HEK293 (cell line): Measurements from ENCODE around the gene USP6NL.

Experiments used
- CTCF ChIA-PET: fragments of 350-600 bp; formaldehyde crosslinking; extraction: SDS; loops from one replicate; lab custom pipeline; 2021; ENCODE audit warnings: antibody characterized with exemption; lab: Yijun Ruan, JAX
- POLR2A ChIA-PET: fragments of 300-600 bp; formaldehyde crosslinking; extraction: SDS; loops from one replicate; lab custom pipeline; 2020; ENCODE audit warnings: antibody characterized with exemption, inconsistent platforms; lab: Yijun Ruan, JAX
- H3K27ac ChIP-seq: fragments of 200-500 bp; sonication (Bioruptor generic); 2 replicates; pipeline ENCODE4 v1.5.1; 2014; ENCODE audit warnings: low read depth, low read length, control low read depth, inconsistent platforms; ENCODE audit errors: extremely low read depth
- H3K36me3 ChIP-seq, 2 experiments: fragments of 200-500 bp in 1 of 2; sonication (Bioruptor generic) in 1 of 2; 1 replicate in 1 of 2; 2 replicates in 1 of 2; pipeline ENCODE4 v1.5.1; 2014 to 2017; ENCODE audit warnings: inconsistent platforms in 2 of 2, low read length in 2 of 2; ENCODE audit not compliant: control insufficient read depth in 2 of 2, insufficient read depth in 1 of 2
- H3K4me1 ChIP-seq: fragments of 200-500 bp; sonication (Bioruptor generic); 2 replicates; pipeline ENCODE4 v1.5.1; 2014; ENCODE audit warnings: mild to moderate bottlenecking, low read length, inconsistent platforms; ENCODE audit not compliant: control insufficient read depth, insufficient read depth
- H3K4me3 ChIP-seq: 2 replicates; pipeline ENCODE4 v1.5.1; 2011; ENCODE audit warnings: low read depth, mild to moderate bottlenecking, control low read depth, low read length, moderate library complexity
- H3K9me3 ChIP-seq: fragments of 200-500 bp; sonication (Bioruptor generic); 2 replicates; pipeline ENCODE4 v1.5.1; 2014; ENCODE audit warnings: low read depth, low read length, inconsistent platforms; ENCODE audit not compliant: control insufficient read depth, insufficient read depth
- KLF10 ChIP-seq: fragments of 450-650 bp; IDR thresholded peaks from 2 replicates; pipeline ENCODE4 v1.5.1; 2018; ENCODE audit warnings: missing biosample characterization, mild to moderate bottlenecking, missing genetic modification characterization
- KLF16 ChIP-seq: fragments of 450-650 bp; formaldehyde crosslinking; IDR thresholded peaks from 2 replicates; pipeline ENCODE4 v1.5.1; 2017; ENCODE audit warnings: missing biosample characterization, missing genetic modification characterization
- OSR2 ChIP-seq: fragments of 450-650 bp; formaldehyde crosslinking; IDR thresholded peaks from 2 replicates; pipeline ENCODE4 v1.5.1; 2016; ENCODE audit warnings: missing biosample characterization, missing genetic modification characterization
- SALL2 ChIP-seq: fragments of 450-650 bp; formaldehyde crosslinking; IDR thresholded peaks from 2 replicates; pipeline ENCODE4 v1.5.0; 2017; ENCODE audit warnings: missing biosample characterization, mild to moderate bottlenecking, missing genetic modification characterization, borderline replicate concordance
- SP2 ChIP-seq: fragments of 450-650 bp; formaldehyde crosslinking; IDR thresholded peaks from 2 replicates; pipeline ENCODE4 v1.5.1; 2016; ENCODE audit warnings: missing biosample characterization, missing genetic modification characterization
- ZBTB21 ChIP-seq: fragments of 450-650 bp; formaldehyde crosslinking; IDR thresholded peaks from 2 replicates; pipeline ENCODE4 v1.5.1; 2017; ENCODE audit warnings: missing biosample characterization, missing genetic modification characterization
- ZBTB7A ChIP-seq: fragments of 450-650 bp; formaldehyde crosslinking; IDR thresholded peaks from 2 replicates; pipeline ENCODE4 v1.5.1; 2016; ENCODE audit warnings: low read depth, missing biosample characterization, missing genetic modification characterization
- ZBTB8A ChIP-seq: fragments of 450-650 bp; formaldehyde crosslinking; IDR thresholded peaks from 2 replicates; pipeline ENCODE4 v1.5.1; 2016; ENCODE audit warnings: missing biosample characterization, missing genetic modification characterization
- ZNF114 ChIP-seq: fragments of 450-650 bp; formaldehyde crosslinking; IDR thresholded peaks from 2 replicates; pipeline ENCODE4 v1.5.0; 2017; ENCODE audit warnings: missing biosample characterization, missing genetic modification characterization
- ZNF184 ChIP-seq: fragments of 450-650 bp; IDR thresholded peaks from 2 replicates; pipeline ENCODE4 v1.5.1; 2018; ENCODE audit warnings: missing biosample characterization, mild to moderate bottlenecking, missing genetic modification characterization
- ZNF223 ChIP-seq: fragments of 450-650 bp; formaldehyde crosslinking; IDR thresholded peaks from 2 replicates; pipeline ENCODE4 v1.5.1; 2016; ENCODE audit warnings: missing biosample characterization, missing genetic modification characterization
- ZNF24 ChIP-seq: fragments of 450-650 bp; formaldehyde crosslinking; IDR thresholded peaks from 2 replicates; pipeline ENCODE4 v1.5.1; 2016; ENCODE audit warnings: missing biosample characterization, missing genetic modification characterization
- ZNF266 ChIP-seq: fragments of 450-650 bp; formaldehyde crosslinking; IDR thresholded peaks from 2 replicates; pipeline ENCODE4 v1.5.1; 2016; ENCODE audit warnings: missing biosample characterization, missing genetic modification characterization, low read depth
- ZNF324 ChIP-seq: fragments of 450-650 bp; formaldehyde crosslinking; IDR thresholded peaks from 2 replicates; pipeline ENCODE4 v1.5.1; 2016; ENCODE audit warnings: missing biosample characterization, missing genetic modification characterization
- ZNF335 ChIP-seq: fragments of 450-650 bp; formaldehyde crosslinking; conservative IDR thresholded peaks from 2 replicates; pipeline ENCODE4 v1.5.1; 2016; ENCODE audit warnings: missing biosample characterization, missing genetic modification characterization
- ZNF529 ChIP-seq: fragments of 450-650 bp; formaldehyde crosslinking; IDR thresholded peaks from 2 replicates; pipeline ENCODE4 v1.5.1; 2017; ENCODE audit warnings: missing genetic modification characterization, missing biosample characterization; ENCODE audit not compliant: insufficient replicate concordance
- ZNF585B ChIP-seq: fragments of 450-650 bp; formaldehyde crosslinking; IDR thresholded peaks from 2 replicates; pipeline ENCODE4 v1.5.1; 2016; ENCODE audit warnings: missing biosample characterization, missing genetic modification characterization
- ZNF623 ChIP-seq: fragments of 450-650 bp; formaldehyde crosslinking; IDR thresholded peaks from 2 replicates; pipeline ENCODE4 v1.5.1; 2016; ENCODE audit warnings: missing biosample characterization, missing genetic modification characterization
- ZNF776 ChIP-seq: fragments of 450-650 bp; formaldehyde crosslinking; IDR thresholded peaks from 2 replicates; pipeline ENCODE4 v1.5.0; 2017; ENCODE audit warnings: missing biosample characterization, missing genetic modification characterization, borderline replicate concordance
- ZSCAN30 ChIP-seq: fragments of 450-650 bp; IDR thresholded peaks from 2 replicates; pipeline ENCODE4 v1.5.1; 2018; ENCODE audit warnings: missing biosample characterization, mild to moderate bottlenecking, missing genetic modification characterization, moderate library complexity
- TF ChIP-seq, protein P1 (sequence below): fragments of 450-650 bp; formaldehyde crosslinking; IDR thresholded peaks from 2 replicates; pipeline ENCODE4 v1.5.1; 2016; ENCODE audit warnings: missing biosample characterization, missing genetic modification characterization, borderline replicate concordance
- TF ChIP-seq, protein P2 (sequence below): fragments of 450-650 bp; formaldehyde crosslinking; IDR thresholded peaks from 2 replicates; pipeline ENCODE4 v1.5.1; 2017; ENCODE audit warnings: missing biosample characterization, missing genetic modification characterization
- TF ChIP-seq, protein P3 (sequence below): fragments of 450-650 bp; IDR thresholded peaks from 2 replicates; pipeline ENCODE4 v1.5.1; 2018; ENCODE audit warnings: missing biosample characterization, mild to moderate bottlenecking, missing genetic modification characterization
- TF ChIP-seq, protein P4 (sequence below): fragments of 450-650 bp; formaldehyde crosslinking; IDR thresholded peaks from 2 replicates; pipeline ENCODE4 v1.5.1; 2016; ENCODE audit warnings: missing biosample characterization, missing genetic modification characterization

USP6NL gene

DNA sequence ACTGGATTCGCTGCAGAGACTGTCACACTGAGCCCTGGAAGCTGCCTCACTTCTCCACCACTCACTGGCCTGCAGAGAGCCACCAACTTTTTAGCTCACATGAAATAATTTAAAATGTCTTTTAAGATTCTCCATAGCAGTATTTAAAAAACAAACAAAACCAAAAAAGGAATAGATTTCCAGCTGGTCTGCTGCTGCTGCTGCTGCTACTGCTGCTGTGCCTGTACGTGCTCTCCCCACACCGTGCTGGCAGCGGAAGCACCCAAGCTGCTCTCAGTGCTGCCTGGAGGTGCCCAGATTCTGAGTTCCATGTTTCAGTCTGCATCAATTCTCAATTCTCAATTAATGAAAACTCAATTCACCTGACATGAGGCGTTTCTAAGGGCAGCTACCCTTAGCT, 146.0 kb downstream of the USP6NL start:
- Histone ChIP-seq H3K36me3 (peaks cover 4 to 29% of the 10 kb centered on the region in 2 experiments; a peak in 2 of 3 replicates), H3K9me3 (no peaks in the 10 kb centered on the region)
- CTCF ChIA-PET, result interaction anchor here (0.8 kb wide), 1 partner anchor 41 kb away, joined by 3 read pairs; no protein-coding TSS in a partner anchor

DNA sequence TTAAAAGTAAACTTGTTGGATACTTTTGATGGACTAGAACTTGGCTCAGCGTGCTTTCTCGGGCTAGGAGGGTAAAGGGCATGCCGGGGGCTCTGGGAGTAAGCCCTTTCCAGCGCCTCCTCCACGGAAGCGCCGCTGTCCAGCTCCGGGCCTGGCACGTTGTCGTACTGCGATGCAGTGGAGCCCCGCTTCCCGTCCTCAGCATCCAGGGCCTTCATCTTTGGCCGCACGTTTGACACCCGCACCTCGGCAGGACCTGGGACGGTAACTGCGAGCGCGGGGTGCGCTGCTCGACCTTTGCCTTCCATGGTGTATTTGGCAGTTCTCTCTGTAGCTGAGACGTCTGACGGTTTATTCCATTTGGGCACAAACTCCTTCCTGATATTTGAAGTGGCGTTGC, 148.3 kb downstream of the USP6NL start:
- Histone ChIP-seq H3K4me1 (no peaks in the 10 kb centered on the region), H3K27ac (no peak overlapping the region), H3K36me3 (peaks cover 4 to 29% of the 10 kb centered on the region in 2 experiments; a peak in 2 of 3 replicates), H3K4me3 (no peak overlapping the region), H3K9me3 (no peaks in the 10 kb centered on the region)
- ChIA-PET POLR2A (no interaction called here), CTCF (no interaction called here)
- no peak for TF ChIP-seq SP2
- TF ChIP-seq ZNF184 (tag by site-specific recombination), result no peak
- TF ChIP-seq, protein P1, sequence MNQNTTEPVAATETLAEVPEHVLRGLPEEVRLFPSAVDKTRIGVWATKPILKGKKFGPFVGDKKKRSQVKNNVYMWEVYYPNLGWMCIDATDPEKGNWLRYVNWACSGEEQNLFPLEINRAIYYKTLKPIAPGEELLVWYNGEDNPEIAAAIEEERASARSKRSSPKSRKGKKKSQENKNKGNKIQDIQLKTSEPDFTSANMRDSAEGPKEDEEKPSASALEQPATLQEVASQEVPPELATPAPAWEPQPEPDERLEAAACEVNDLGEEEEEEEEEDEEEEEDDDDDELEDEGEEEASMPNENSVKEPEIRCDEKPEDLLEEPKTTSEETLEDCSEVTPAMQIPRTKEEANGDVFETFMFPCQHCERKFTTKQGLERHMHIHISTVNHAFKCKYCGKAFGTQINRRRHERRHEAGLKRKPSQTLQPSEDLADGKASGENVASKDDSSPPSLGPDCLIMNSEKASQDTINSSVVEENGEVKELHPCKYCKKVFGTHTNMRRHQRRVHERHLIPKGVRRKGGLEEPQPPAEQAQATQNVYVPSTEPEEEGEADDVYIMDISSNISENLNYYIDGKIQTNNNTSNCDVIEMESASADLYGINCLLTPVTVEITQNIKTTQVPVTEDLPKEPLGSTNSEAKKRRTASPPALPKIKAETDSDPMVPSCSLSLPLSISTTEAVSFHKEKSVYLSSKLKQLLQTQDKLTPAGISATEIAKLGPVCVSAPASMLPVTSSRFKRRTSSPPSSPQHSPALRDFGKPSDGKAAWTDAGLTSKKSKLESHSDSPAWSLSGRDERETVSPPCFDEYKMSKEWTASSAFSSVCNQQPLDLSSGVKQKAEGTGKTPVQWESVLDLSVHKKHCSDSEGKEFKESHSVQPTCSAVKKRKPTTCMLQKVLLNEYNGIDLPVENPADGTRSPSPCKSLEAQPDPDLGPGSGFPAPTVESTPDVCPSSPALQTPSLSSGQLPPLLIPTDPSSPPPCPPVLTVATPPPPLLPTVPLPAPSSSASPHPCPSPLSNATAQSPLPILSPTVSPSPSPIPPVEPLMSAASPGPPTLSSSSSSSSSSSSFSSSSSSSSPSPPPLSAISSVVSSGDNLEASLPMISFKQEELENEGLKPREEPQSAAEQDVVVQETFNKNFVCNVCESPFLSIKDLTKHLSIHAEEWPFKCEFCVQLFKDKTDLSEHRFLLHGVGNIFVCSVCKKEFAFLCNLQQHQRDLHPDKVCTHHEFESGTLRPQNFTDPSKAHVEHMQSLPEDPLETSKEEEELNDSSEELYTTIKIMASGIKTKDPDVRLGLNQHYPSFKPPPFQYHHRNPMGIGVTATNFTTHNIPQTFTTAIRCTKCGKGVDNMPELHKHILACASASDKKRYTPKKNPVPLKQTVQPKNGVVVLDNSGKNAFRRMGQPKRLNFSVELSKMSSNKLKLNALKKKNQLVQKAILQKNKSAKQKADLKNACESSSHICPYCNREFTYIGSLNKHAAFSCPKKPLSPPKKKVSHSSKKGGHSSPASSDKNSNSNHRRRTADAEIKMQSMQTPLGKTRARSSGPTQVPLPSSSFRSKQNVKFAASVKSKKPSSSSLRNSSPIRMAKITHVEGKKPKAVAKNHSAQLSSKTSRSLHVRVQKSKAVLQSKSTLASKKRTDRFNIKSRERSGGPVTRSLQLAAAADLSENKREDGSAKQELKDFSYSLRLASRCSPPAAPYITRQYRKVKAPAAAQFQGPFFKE (tag by site-specific recombination), result no peak
- TF ChIP-seq ZBTB8A, result no peak
- no peak for TF ChIP-seq ZNF623
- no peak for TF ChIP-seq ZNF223 (tag by site-specific recombination)
- no peak for TF ChIP-seq ZBTB7A
- TF ChIP-seq ZNF324 (tag by site-specific recombination), result no peak

More for the DNA sequence above, 146.0 kb downstream of the USP6NL start:
- no peaks in the 10 kb centered on the region for H3K4me1 ChIP-seq
- POLR2A ChIA-PET, result no interaction called here
- H3K4me3 ChIP-seq, result no peak overlapping the region
- no peak overlapping the region for H3K27ac ChIP-seq
- TF ChIP-seq ZSCAN30 (no peak), ZNF24 (tag by site-specific recombination) (no peak), ZNF266 (no peak), KLF16 (tag by site-specific recombination) (no peak), ZNF335 (tag by site-specific recombination) (no peak), ZNF776 (tag by site-specific recombination) (no peak), ZNF114 (tag by site-specific recombination) (no peak), OSR2 (tag by site-specific recombination) (no peak), ZNF529 (no peak), KLF10 (tag by site-specific recombination) (no peak), ZBTB21 (tag by site-specific recombination) (no peak), ZNF585B (no peak), SALL2 (tag by site-specific recombination) (no peak)
- TF ChIP-seq, protein P2, sequence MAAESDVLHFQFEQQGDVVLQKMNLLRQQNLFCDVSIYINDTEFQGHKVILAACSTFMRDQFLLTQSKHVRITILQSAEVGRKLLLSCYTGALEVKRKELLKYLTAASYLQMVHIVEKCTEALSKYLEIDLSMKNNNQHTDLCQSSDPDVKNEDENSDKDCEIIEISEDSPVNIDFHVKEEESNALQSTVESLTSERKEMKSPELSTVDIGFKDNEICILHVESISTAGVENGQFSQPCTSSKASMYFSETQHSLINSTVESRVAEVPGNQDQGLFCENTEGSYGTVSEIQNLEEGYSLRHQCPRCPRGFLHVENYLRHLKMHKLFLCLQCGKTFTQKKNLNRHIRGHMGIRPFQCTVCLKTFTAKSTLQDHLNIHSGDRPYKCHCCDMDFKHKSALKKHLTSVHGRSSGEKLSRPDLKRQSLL, result no peak
- TF ChIP-seq, protein P3, sequence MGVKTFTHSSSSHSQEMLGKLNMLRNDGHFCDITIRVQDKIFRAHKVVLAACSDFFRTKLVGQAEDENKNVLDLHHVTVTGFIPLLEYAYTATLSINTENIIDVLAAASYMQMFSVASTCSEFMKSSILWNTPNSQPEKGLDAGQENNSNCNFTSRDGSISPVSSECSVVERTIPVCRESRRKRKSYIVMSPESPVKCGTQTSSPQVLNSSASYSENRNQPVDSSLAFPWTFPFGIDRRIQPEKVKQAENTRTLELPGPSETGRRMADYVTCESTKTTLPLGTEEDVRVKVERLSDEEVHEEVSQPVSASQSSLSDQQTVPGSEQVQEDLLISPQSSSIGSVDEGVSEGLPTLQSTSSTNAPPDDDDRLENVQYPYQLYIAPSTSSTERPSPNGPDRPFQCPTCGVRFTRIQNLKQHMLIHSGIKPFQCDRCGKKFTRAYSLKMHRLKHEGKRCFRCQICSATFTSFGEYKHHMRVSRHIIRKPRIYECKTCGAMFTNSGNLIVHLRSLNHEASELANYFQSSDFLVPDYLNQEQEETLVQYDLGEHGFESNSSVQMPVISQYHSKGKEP (tag by site-specific recombination), result no peak
- TF ChIP-seq, protein P4, sequence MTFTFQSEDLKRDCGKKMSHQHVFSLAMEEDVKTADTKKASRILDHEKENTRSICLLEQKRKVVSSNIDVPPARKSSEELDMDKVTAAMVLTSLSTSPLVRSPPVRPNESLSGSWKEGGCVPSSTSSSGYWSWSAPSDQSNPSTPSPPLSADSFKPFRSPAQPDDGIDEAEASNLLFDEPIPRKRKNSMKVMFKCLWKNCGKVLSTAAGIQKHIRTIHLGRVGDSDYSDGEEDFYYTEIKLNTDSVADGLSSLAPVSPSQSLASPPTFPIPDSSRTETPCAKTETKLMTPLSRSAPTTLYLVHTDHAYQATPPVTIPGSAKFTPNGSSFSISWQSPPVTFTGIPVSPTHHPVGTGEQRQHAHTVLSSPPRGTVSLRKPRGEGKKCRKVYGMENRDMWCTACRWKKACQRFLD (tag by site-specific recombination), result no peak
